WTC11 (cell line): ENCODE data around the gene KIAA0232. TPM values are rescaled to one million over a fixed set of nuclear protein-coding genes. Genes with fewer than 3 reads are reported as not detected.

Source experiments
- ATAC-seq: fragments of 200-7000 bp; cut with Tn5 transposase; 2 replicates; pipeline ENCODE4 v1.10.0; 2021; ENCODE audit warnings: mild to moderate bottlenecking, moderate library complexity
- CTCF ChIA-PET: fragments of 300-600 bp; sonication (Branson Sonifier 250); formaldehyde crosslinking; loops from one replicate; lab custom pipeline; 2021; ENCODE audit warnings: antibody characterized with exemption; lab: Charles Lee
- POLR2A ChIA-PET: fragments of 350-600 bp; sonication (Branson Sonifier 250); formaldehyde crosslinking; loops from one replicate; lab custom pipeline; 2021; ENCODE audit warnings: antibody characterized with exemption; lab: Charles Lee
- DNase-seq: peaks from one replicate; pipeline ENCODE4 v3.0.0; 2021; ENCODE audit warnings: low spot score
- H3K27ac Mint-ChIP-seq: 2 replicates; pipeline ENCODE4 v1.8.0; 2021; ENCODE audit warnings: mixed read lengths
- H3K27me3 Mint-ChIP-seq: 2 replicates; pipeline ENCODE4 v1.8.0; 2021; ENCODE audit warnings: low read depth, mild to moderate bottlenecking, moderate library complexity, mixed read lengths
- H3K36me3 Mint-ChIP-seq: 2 replicates; pipeline ENCODE4 v1.8.0; 2021; ENCODE audit warnings: mixed read lengths
- H3K4me1 Mint-ChIP-seq: 2 replicates; pipeline ENCODE4 v1.8.0; 2022; ENCODE audit warnings: mixed read lengths
- H3K4me3 Mint-ChIP-seq: 2 replicates; pipeline ENCODE4 v1.8.0; 2021; ENCODE audit warnings: mild to moderate bottlenecking, moderate library complexity, mixed read lengths
- H3K9me3 Mint-ChIP-seq: 2 replicates; pipeline ENCODE4 v1.8.0; 2021; ENCODE audit warnings: mixed read lengths
- CREM ChIP-seq: sonication (generic); formaldehyde crosslinking; IDR thresholded peaks from 2 replicates; pipeline ENCODE4 v1.8.1; 2022; ENCODE audit warnings: mild to moderate bottlenecking, missing genetic modification reagents, moderate library complexity
- GRHL2 ChIP-seq: fragments of 250-450 bp; sonication (Bioruptor Pico); IDR thresholded peaks from 2 replicates; pipeline ENCODE4 v1.8.0; 2022; ENCODE audit warnings: mild to moderate bottlenecking, moderate library complexity; ENCODE audit not compliant: insufficient replicate concordance, severe bottlenecking
- GTF2I ChIP-seq: fragments of 250-450 bp; sonication (Bioruptor Pico); conservative IDR thresholded peaks from 2 replicates; pipeline ENCODE4 v1.4.0; 2021; ENCODE audit warnings: mild to moderate bottlenecking
- HMGA2 ChIP-seq: fragments of 250-450 bp; sonication (Bioruptor Pico); IDR thresholded peaks from 2 replicates; pipeline ENCODE4 v1.4.0; 2021; ENCODE audit warnings: mild to moderate bottlenecking, moderate library complexity
- JUN ChIP-seq: sonication (generic); formaldehyde crosslinking; IDR thresholded peaks from 2 replicates; pipeline ENCODE4 v1.8.0; 2023; ENCODE audit warnings: mild to moderate bottlenecking, missing genetic modification reagents
- NR1H2 ChIP-seq: sonication (generic); formaldehyde crosslinking; IDR thresholded peaks from 2 replicates; pipeline ENCODE4 v1.9.0; 2021; ENCODE audit warnings: mild to moderate bottlenecking, moderate library complexity, missing genetic modification reagents
- OVOL2 ChIP-seq: fragments of 250-450 bp; sonication (Bioruptor Pico); IDR thresholded peaks from 2 replicates; pipeline ENCODE4 v1.9.0; 2021; ENCODE audit warnings: mild to moderate bottlenecking, borderline replicate concordance
- PRRX2 ChIP-seq: fragments of 250-450 bp; sonication (Bioruptor Pico); IDR thresholded peaks from 2 replicates; pipeline ENCODE4 v1.8.0; 2021; ENCODE audit warnings: mild to moderate bottlenecking
- ZNF219 ChIP-seq: sonication (generic); formaldehyde crosslinking; IDR thresholded peaks from 2 replicates; pipeline ENCODE4 v1.8.0; 2023; ENCODE audit warnings: missing genetic modification reagents, mild to moderate bottlenecking, borderline replicate concordance
- total RNA-seq: library from RNA; stranded (reverse); gene quantifications from 3 replicates; pipeline ENCODE4 v1.2.3, GENCODE V29; 2021
- TF ChIP-seq, protein P1 (sequence below): sonication (generic); formaldehyde crosslinking; IDR thresholded peaks from 2 replicates; pipeline ENCODE4 v1.8.1; 2023; ENCODE audit warnings: mild to moderate bottlenecking, missing genetic modification reagents, borderline replicate concordance
- TF ChIP-seq, protein P2 (sequence below): sonication (generic); formaldehyde crosslinking; IDR thresholded peaks from 2 replicates; pipeline ENCODE4 v1.8.0; 2022; ENCODE audit warnings: mild to moderate bottlenecking, missing genetic modification reagents
- TF ChIP-seq, protein P3 (sequence below): fragments of 250-450 bp; sonication (Bioruptor Pico); conservative IDR thresholded peaks from 2 replicates; pipeline ENCODE4 v1.9.0; 2021; ENCODE audit warnings: mild to moderate bottlenecking
- TF ChIP-seq, protein P4 (sequence below): sonication (generic); formaldehyde crosslinking; IDR thresholded peaks from 2 replicates; pipeline ENCODE4 v1.8.1; 2022; ENCODE audit warnings: low read depth, missing genetic modification reagents, borderline replicate concordance
- TF ChIP-seq, protein P5 (sequence below): sonication (generic); formaldehyde crosslinking; IDR thresholded peaks from 2 replicates; pipeline ENCODE4 v1.8.0; 2023; ENCODE audit warnings: missing genetic modification reagents
- TF ChIP-seq, protein P6 (sequence below): sonication (generic); formaldehyde crosslinking; IDR thresholded peaks from 2 replicates; pipeline ENCODE4 v1.8.0; 2022; ENCODE audit warnings: mild to moderate bottlenecking, missing genetic modification reagents
- TF ChIP-seq, protein P7 (sequence below): sonication (generic); formaldehyde crosslinking; conservative IDR thresholded peaks from 2 replicates; pipeline ENCODE4 v1.8.1; 2022; ENCODE audit warnings: mild to moderate bottlenecking, missing genetic modification reagents
- TF ChIP-seq, protein P8 (sequence below): sonication (generic); formaldehyde crosslinking; IDR thresholded peaks from 2 replicates; pipeline ENCODE4 v1.8.1; 2022; ENCODE audit warnings: mild to moderate bottlenecking, missing genetic modification reagents, moderate library complexity, borderline replicate concordance

Gene KIAA0232
- total RNA-seq, 1 experiment from 2014 or later: 23.2 TPM

DNA sequence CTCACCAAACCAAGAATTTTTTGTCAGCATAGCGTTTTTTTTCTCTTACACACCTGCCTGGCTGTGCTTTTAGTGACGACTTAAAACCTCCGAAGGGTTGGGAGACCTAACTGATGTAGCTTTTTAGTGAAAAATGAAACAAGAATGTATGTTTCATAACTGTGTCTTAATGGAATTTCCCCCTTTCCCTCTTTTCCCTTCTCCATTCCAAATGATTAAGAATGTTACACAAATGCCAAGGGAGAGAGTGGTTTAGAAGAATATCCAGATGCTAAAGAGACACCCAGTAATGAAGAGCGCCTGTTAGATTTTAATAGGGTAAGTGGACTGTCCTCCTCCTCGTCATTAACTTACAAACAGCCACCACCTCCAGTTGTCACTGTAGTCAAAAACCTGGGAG lies 93.9 kb downstream of the KIAA0232 start (continued):
- TF ChIP-seq, protein P1, sequence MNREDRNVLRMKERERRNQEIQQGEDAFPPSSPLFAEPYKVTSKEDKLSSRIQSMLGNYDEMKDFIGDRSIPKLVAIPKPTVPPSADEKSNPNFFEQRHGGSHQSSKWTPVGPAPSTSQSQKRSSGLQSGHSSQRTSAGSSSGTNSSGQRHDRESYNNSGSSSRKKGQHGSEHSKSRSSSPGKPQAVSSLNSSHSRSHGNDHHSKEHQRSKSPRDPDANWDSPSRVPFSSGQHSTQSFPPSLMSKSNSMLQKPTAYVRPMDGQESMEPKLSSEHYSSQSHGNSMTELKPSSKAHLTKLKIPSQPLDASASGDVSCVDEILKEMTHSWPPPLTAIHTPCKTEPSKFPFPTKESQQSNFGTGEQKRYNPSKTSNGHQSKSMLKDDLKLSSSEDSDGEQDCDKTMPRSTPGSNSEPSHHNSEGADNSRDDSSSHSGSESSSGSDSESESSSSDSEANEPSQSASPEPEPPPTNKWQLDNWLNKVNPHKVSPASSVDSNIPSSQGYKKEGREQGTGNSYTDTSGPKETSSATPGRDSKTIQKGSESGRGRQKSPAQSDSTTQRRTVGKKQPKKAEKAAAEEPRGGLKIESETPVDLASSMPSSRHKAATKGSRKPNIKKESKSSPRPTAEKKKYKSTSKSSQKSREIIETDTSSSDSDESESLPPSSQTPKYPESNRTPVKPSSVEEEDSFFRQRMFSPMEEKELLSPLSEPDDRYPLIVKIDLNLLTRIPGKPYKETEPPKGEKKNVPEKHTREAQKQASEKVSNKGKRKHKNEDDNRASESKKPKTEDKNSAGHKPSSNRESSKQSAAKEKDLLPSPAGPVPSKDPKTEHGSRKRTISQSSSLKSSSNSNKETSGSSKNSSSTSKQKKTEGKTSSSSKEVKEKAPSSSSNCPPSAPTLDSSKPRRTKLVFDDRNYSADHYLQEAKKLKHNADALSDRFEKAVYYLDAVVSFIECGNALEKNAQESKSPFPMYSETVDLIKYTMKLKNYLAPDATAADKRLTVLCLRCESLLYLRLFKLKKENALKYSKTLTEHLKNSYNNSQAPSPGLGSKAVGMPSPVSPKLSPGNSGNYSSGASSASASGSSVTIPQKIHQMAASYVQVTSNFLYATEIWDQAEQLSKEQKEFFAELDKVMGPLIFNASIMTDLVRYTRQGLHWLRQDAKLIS (CRISPR knock-in tag): no peak
- no peak for TF ChIP-seq ZNF219 (CRISPR knock-in tag)

DNA sequence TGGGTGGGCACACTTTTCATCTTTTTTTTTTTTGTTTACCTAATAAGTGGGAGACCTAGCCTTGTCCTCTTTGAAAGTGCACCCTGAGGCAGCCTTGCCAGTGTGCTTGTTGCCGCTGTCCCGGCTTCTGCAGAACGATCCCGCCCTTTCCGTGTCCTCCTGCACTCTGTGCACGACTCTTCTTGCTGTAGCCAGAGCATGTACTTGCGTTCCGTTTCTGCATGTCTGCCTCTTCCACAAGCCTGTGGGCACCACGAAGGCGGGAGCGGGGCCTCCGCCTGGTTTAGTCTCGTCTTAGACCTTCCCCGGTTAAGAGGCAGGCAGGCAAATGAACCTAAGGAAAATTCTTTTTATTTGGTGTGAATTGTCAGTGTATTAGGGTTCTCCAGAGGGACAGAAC lies 94.5 kb downstream of the KIAA0232 start:
- Mint-ChIP-seq H3K27me3 (no peaks in the 10 kb centered on the region), H3K36me3 (peaks cover 48% of the 10 kb centered on the region), H3K4me1 (0 out of 2 replicates have a peak, but pooled peaks cover 2% of the 10 kb centered on the region), H3K4me3 (no peak overlapping the region), H3K9me3 (no peaks in the 10 kb centered on the region), H3K27ac (peak overlapping the region; percentile 44; the same call in 1 of the 2 replicates)
- ATAC-seq (no peak), DNase-seq (no peak)
- CTCF ChIA-PET: no interaction called here
- TF ChIP-seq, protein P2, sequence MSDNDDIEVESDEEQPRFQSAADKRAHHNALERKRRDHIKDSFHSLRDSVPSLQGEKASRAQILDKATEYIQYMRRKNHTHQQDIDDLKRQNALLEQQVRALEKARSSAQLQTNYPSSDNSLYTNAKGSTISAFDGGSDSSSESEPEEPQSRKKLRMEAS (CRISPR knock-in tag): no peak
- TF ChIP-seq, protein P3, sequence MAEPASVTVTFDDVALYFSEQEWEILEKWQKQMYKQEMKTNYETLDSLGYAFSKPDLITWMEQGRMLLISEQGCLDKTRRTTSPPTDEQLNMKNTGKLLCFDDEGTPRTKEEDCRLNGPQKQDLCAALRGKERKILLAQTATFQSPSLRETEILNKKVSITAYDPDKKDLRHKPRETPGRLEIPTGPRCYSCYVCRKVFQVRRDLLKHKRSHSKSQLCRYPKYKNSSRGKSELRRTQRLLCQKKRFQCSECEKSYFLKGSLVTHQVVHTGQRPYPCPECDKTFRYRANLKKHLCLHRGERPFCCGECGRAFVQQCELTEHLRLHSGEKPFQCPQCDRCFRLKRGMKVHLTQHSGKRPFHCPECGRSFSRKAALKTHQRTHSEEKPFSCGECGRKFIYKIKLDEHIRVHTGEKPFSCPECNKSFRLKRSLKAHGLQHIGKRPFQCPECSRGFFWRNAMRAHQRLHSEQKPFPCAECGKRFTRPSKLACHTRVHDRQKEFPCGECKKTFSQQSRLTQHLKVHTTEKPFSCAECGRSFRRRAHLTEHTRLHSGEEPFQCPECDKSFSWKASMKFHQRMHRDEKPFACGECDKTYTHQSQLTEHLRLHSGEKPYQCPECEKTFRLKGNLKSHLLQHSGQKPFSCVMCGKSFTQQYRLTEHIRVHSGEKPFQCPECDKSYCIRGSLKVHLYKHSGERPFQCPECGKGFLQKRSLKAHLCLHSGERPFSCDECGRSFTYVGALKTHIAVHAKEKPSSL: no peak
- TF ChIP-seq PRRX2 (no peak), JUN (CRISPR knock-in tag) (no peak)
- TF ChIP-seq, protein P4, sequence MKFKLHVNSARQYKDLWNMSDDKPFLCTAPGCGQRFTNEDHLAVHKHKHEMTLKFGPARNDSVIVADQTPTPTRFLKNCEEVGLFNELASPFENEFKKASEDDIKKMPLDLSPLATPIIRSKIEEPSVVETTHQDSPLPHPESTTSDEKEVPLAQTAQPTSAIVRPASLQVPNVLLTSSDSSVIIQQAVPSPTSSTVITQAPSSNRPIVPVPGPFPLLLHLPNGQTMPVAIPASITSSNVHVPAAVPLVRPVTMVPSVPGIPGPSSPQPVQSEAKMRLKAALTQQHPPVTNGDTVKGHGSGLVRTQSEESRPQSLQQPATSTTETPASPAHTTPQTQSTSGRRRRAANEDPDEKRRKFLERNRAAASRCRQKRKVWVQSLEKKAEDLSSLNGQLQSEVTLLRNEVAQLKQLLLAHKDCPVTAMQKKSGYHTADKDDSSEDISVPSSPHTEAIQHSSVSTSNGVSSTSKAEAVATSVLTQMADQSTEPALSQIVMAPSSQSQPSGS (CRISPR knock-in tag): no peak
- TF ChIP-seq, protein P5, sequence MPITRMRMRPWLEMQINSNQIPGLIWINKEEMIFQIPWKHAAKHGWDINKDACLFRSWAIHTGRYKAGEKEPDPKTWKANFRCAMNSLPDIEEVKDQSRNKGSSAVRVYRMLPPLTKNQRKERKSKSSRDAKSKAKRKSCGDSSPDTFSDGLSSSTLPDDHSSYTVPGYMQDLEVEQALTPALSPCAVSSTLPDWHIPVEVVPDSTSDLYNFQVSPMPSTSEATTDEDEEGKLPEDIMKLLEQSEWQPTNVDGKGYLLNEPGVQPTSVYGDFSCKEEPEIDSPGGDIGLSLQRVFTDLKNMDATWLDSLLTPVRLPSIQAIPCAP (CRISPR knock-in tag): no peak
- POLR2A ChIA-PET: no interaction called here

DNA sequence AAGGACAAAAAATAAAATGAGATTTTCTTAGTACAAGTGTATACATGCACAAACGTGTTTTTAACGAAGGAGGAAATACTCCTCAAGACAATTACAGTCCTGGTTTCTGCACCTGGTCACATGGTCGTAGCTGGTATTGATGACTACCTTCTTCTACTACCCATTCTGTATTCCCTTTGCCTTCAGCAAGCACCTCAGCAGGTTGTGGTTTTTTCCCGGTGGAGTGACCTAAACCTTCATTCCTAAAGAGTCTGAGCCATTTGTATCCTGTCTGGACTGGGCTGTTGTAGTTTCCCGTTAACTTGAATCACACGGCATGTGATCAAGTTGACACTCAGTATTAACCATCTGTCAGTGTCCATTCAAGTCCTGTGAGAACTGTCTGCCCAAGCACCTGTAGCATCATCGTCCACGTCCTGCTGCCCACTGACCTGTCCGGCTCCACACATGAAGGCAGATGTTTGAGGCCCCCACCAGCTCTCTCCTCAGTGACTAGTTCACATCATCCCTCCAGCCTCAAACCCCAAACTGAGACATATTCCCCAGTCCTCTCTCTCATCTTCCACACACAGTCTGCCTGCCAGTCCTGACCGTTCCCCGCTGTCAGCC lies 96.0 kb downstream of the KIAA0232 start:
- TF ChIP-seq, protein P6, sequence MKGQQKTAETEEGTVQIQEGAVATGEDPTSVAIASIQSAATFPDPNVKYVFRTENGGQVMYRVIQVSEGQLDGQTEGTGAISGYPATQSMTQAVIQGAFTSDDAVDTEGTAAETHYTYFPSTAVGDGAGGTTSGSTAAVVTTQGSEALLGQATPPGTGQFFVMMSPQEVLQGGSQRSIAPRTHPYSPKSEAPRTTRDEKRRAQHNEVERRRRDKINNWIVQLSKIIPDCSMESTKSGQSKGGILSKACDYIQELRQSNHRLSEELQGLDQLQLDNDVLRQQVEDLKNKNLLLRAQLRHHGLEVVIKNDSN: no peak
- TF ChIP-seq GTF2I (CRISPR knock-in tag) (no peak), NR1H2 (CRISPR knock-in tag) (no peak), OVOL2 (CRISPR knock-in tag) (no peak), CREM (CRISPR knock-in tag) (no peak), ZNF219 (CRISPR knock-in tag) (no peak), GRHL2 (CRISPR knock-in tag) (no peak), HMGA2 (CRISPR knock-in tag) (no peak)
- TF ChIP-seq, protein P7, sequence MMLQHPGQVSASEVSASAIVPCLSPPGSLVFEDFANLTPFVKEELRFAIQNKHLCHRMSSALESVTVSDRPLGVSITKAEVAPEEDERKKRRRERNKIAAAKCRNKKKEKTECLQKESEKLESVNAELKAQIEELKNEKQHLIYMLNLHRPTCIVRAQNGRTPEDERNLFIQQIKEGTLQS: no peak
- TF ChIP-seq, protein P8, sequence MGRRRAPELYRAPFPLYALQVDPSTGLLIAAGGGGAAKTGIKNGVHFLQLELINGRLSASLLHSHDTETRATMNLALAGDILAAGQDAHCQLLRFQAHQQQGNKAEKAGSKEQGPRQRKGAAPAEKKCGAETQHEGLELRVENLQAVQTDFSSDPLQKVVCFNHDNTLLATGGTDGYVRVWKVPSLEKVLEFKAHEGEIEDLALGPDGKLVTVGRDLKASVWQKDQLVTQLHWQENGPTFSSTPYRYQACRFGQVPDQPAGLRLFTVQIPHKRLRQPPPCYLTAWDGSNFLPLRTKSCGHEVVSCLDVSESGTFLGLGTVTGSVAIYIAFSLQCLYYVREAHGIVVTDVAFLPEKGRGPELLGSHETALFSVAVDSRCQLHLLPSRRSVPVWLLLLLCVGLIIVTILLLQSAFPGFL: no peak
- no peak for DNase-seq
- ChIA-PET POLR2A (no interaction called here), CTCF (no interaction called here)
- H3K4me3 Mint-ChIP-seq: no peak overlapping the region
- peaks cover 54% of the 10 kb centered on the region for H3K36me3 Mint-ChIP-seq
- H3K27ac Mint-ChIP-seq: no peak overlapping the region
- H3K4me1 Mint-ChIP-seq: 0 out of 2 replicates have a peak, but pooled peaks cover 2% of the 10 kb centered on the region
- no peaks in the 10 kb centered on the region for H3K9me3 Mint-ChIP-seq
- ATAC-seq: no peak
- H3K27me3 Mint-ChIP-seq: no peaks in the 10 kb centered on the region
